ENCODE results near the gene MARCO.

GRCh38 chr2:118978064-118978463 lies 36.1 kb downstream of the MARCO start:
- TF ChIP-seq CTCF (IDR thresholded peaks at IDR 0.05) (no peak), POLR2A (IDR thresholded peaks at IDR 0.05) (no peak)

Data from right lobe of liver (tissue), 4 donors.